ENCODE measurements around the gene PCSK1N.

PCSK1N gene

GRCh38 chrX:48798318-48798717 is 37.1 kb downstream of the PCSK1N start:
- H3K9ac ChIP-seq (ENCODE audit: insufficient read length): no peak overlapping the region
- H3K9me3 ChIP-seq (ENCODE audit: low read depth, low read length): no peaks in the 10 kb centered on the region
- H3K36me3 ChIP-seq (ENCODE audit: insufficient read depth, low read length): no peaks in the 10 kb centered on the region
- H3K4me3 ChIP-seq: no peak overlapping the region
- no peak for DNase-seq (ENCODE audit: low read depth, low spot score)
- no peak overlapping the region for H3K27ac ChIP-seq
- no peak for TF ChIP-seq POLR2AphosphoS5 (IDR thresholded peaks at IDR 0.05; ENCODE audit: borderline replicate concordance, low read depth, low read length)
- no peak for TF ChIP-seq EZH2 (IDR thresholded peaks at IDR 0.05)
- no peak for TF ChIP-seq FOXP2 (optimal IDR thresholded peaks at IDR 0.05; ENCODE audit: control extremely low read depth, extremely low read length, insufficient read depth)

- H3K27ac ChIP-seq: no peak overlapping the region
- no peaks in the 10 kb centered on the region for H3K36me3 ChIP-seq (ENCODE audit: insufficient read depth, low read length)
- H3K9me3 ChIP-seq (ENCODE audit: low read depth, low read length): no peaks in the 10 kb centered on the region
- no peak for DNase-seq (ENCODE audit: low read depth, low spot score)
- no peak overlapping the region for H3K4me3 ChIP-seq
- TF ChIP-seq FOXP2 (optimal IDR thresholded peaks at IDR 0.05; ENCODE audit: control extremely low read depth, extremely low read length, insufficient read depth): no peak
- no peak for TF ChIP-seq EZH2 (IDR thresholded peaks at IDR 0.05)
- no peak for TF ChIP-seq POLR2AphosphoS5 (IDR thresholded peaks at IDR 0.05; ENCODE audit: borderline replicate concordance, low read depth, low read length)
- H3K9ac ChIP-seq (ENCODE audit: insufficient read length): no peak overlapping the region
Observed at GRCh38 chrX:48794911-48795515, 40.4 kb downstream of the PCSK1N start.

GRCh38 chrX:48794340-48794910 is 41.0 kb downstream of the PCSK1N start:
- TF ChIP-seq EZH2 (IDR thresholded peaks at IDR 0.05): no peak
- TF ChIP-seq POLR2AphosphoS5 (IDR thresholded peaks at IDR 0.05; ENCODE audit: borderline replicate concordance, low read depth, low read length): no peak
- no peak for TF ChIP-seq FOXP2 (optimal IDR thresholded peaks at IDR 0.05; ENCODE audit: control extremely low read depth, extremely low read length, insufficient read depth)
- no peaks in the 10 kb centered on the region for H3K9me3 ChIP-seq (ENCODE audit: low read depth, low read length)
- no peaks in the 10 kb centered on the region for H3K36me3 ChIP-seq (ENCODE audit: insufficient read depth, low read length)
- DNase-seq (ENCODE audit: low read depth, low spot score): no peak
- no peak overlapping the region for H3K27ac ChIP-seq
- no peak overlapping the region for H3K9ac ChIP-seq (ENCODE audit: insufficient read length)
- no peak overlapping the region for H3K4me3 ChIP-seq

- DNase-seq (ENCODE audit: low read depth, low spot score): no peak
- no peak overlapping the region for H3K9ac ChIP-seq (ENCODE audit: insufficient read length)
- H3K27ac ChIP-seq: no peak overlapping the region
- no peaks in the 10 kb centered on the region for H3K36me3 ChIP-seq (ENCODE audit: insufficient read depth, low read length)
- no peak overlapping the region for H3K4me3 ChIP-seq
- TF ChIP-seq FOXP2 (optimal IDR thresholded peaks at IDR 0.05; ENCODE audit: control extremely low read depth, extremely low read length, insufficient read depth) (no peak), POLR2AphosphoS5 (IDR thresholded peaks at IDR 0.05; ENCODE audit: borderline replicate concordance, low read depth, low read length) (no peak)
- no peaks in the 10 kb centered on the region for H3K9me3 ChIP-seq (ENCODE audit: low read depth, low read length)
Observed at GRCh38 chrX:48793935-48794334, 41.5 kb downstream of the PCSK1N start.

GRCh38 chrX:48792219-48792618 is 43.2 kb downstream of the PCSK1N start:
- Histone ChIP-seq H3K9ac (ENCODE audit: insufficient read length) (no peak overlapping the region), H3K27ac (no peak overlapping the region), H3K36me3 (ENCODE audit: insufficient read depth, low read length) (no peaks in the 10 kb centered on the region), H3K9me3 (ENCODE audit: low read depth, low read length) (no peaks in the 10 kb centered on the region), H3K4me3 (no peak overlapping the region)
- DNase-seq (ENCODE audit: low read depth, low spot score): no peak
- TF ChIP-seq FOXP2 (optimal IDR thresholded peaks at IDR 0.05; ENCODE audit: control extremely low read depth, extremely low read length, insufficient read depth) (no peak), EZH2 (IDR thresholded peaks at IDR 0.05) (no peak), POLR2AphosphoS5 (IDR thresholded peaks at IDR 0.05; ENCODE audit: borderline replicate concordance, low read depth, low read length) (no peak)

GRCh38 chrX:48791063-48791820 is 44.2 kb downstream of the PCSK1N start:
- no peak for TF ChIP-seq POLR2AphosphoS5 (IDR thresholded peaks at IDR 0.05; ENCODE audit: borderline replicate concordance, low read depth, low read length)
- no peak for TF ChIP-seq EZH2 (IDR thresholded peaks at IDR 0.05)
- no peak for TF ChIP-seq FOXP2 (optimal IDR thresholded peaks at IDR 0.05; ENCODE audit: control extremely low read depth, extremely low read length, insufficient read depth)
- H3K4me3 ChIP-seq: no peak overlapping the region
- no peaks in the 10 kb centered on the region for H3K36me3 ChIP-seq (ENCODE audit: insufficient read depth, low read length)
- H3K9ac ChIP-seq (ENCODE audit: insufficient read length): no peak overlapping the region
- no peak overlapping the region for H3K27ac ChIP-seq
- DNase-seq (ENCODE audit: low read depth, low spot score): no peak
- no peaks in the 10 kb centered on the region for H3K9me3 ChIP-seq (ENCODE audit: low read depth, low read length)

GRCh38 chrX:48790477-48790876 is 44.9 kb downstream of the PCSK1N start:
- no peak overlapping the region for H3K9ac ChIP-seq (ENCODE audit: insufficient read length)
- DNase-seq (ENCODE audit: low read depth, low spot score): no peak
- no peak overlapping the region for H3K4me3 ChIP-seq
- no peaks in the 10 kb centered on the region for H3K36me3 ChIP-seq (ENCODE audit: insufficient read depth, low read length)
- TF ChIP-seq EZH2 (IDR thresholded peaks at IDR 0.05): no peak
- no peak for TF ChIP-seq POLR2AphosphoS5 (IDR thresholded peaks at IDR 0.05; ENCODE audit: borderline replicate concordance, low read depth, low read length)
- TF ChIP-seq FOXP2 (optimal IDR thresholded peaks at IDR 0.05; ENCODE audit: control extremely low read depth, extremely low read length, insufficient read depth): no peak
- no peak overlapping the region for H3K27ac ChIP-seq
- H3K9me3 ChIP-seq (ENCODE audit: low read depth, low read length): no peaks in the 10 kb centered on the region

GRCh38 chrX:48789366-48790220 is 45.8 kb downstream of the PCSK1N start:
- no peak overlapping the region for H3K9ac ChIP-seq (ENCODE audit: insufficient read length)
- H3K9me3 ChIP-seq (ENCODE audit: low read depth, low read length): no peaks in the 10 kb centered on the region
- no peak overlapping the region for H3K4me3 ChIP-seq
- H3K36me3 ChIP-seq (ENCODE audit: insufficient read depth, low read length): no peaks in the 10 kb centered on the region
- no peak for TF ChIP-seq EZH2 (IDR thresholded peaks at IDR 0.05)
- no peak for TF ChIP-seq FOXP2 (optimal IDR thresholded peaks at IDR 0.05; ENCODE audit: control extremely low read depth, extremely low read length, insufficient read depth)
- TF ChIP-seq POLR2AphosphoS5 (IDR thresholded peaks at IDR 0.05; ENCODE audit: borderline replicate concordance, low read depth, low read length): no peak
- DNase-seq (ENCODE audit: low read depth, low spot score): no peak
- H3K27ac ChIP-seq: no peak overlapping the region

Measured in SK-N-MC (cell line).